ENCODE data around the gene TNC. TPM values are rescaled to one million over a fixed set of nuclear protein-coding genes. Genes with fewer than 3 reads are reported as not detected.
A peak's percentile ranks its signal among the peaks of the same experiment; 100 is the strongest.

Gene TNC
- total and polyA plus RNA-seq, 2 of the 4 experiments (the other 2 are of a cell fraction) = 192 to 253 TPM

DNA sequence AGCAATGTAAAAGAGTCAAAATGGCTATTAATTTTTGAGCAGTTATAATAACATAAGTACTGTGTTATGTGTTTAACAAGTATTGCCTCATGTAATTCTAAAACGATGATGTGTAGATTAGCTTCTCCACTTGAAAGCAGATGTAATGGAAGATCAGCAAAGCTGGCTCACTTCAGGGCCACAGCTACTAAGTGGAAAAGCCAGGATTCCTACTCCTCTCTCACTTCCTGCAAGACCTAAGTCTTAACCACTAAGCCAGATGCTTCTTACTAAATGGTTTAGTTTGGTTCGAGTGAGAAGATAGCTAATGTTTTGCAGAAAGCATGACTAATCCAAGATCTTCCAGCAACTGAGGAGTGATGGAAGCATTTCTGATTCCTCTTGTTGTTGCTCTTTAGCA is 15.7 kb upstream of the TNC start:
- no peaks in the 10 kb centered on the region for H4K20me1 ChIP-seq (ENCODE audit: insufficient read depth, low read length)
- DNase-seq = peak; percentile 97
- peak overlapping the region; percentile 78 for H2BK5ac ChIP-seq (ENCODE audit: low read depth, low read length, poor library complexity, severe bottlenecking)
- H2AFZ ChIP-seq (replicated peaks; ENCODE audit: low read length, poor library complexity) = no peak overlapping the region
- H2AK9ac ChIP-seq (replicated peaks; ENCODE audit: low read depth, low read length, poor library complexity) = no peak overlapping the region
- peak overlapping the region; percentile 94 for H2BK120ac ChIP-seq (ENCODE audit: low read depth, low read length)
- POLR2A ChIA-PET (ENCODE audit: unreplicated experiment) = interaction anchor here (0.9 to 2.2 kb wide), 2 partner anchors 15 to 69 kb away, joined by 4 to 8 read pairs; partner anchors contain the start of gene TNC
- no peak overlapping the region; the same call in 1 of the 2 replicates for H3K56ac ChIP-seq (ENCODE audit: extremely low read depth, insufficient read depth, low read length)
- peaks cover 18% of the 10 kb centered on the region for H3K4me1 ChIP-seq (ENCODE audit: control insufficient read depth, insufficient read depth, low read length)
- dilution Hi-C loops (cut with HindIII; ENCODE audit: low sequenced_read_pairs, unreplicated experiment) = no loop called here
- H4K91ac ChIP-seq (ENCODE audit: insufficient read depth, low read depth, low read length) = no peak overlapping the region
- no peak overlapping the region for H3K4me3 ChIP-seq (ENCODE audit: insufficient read depth, low read depth, low read length)
- H3K9ac ChIP-seq (ENCODE audit: low read depth, low read length) = no peak overlapping the region
- peak overlapping the region; percentile 84; the same call in 1 of the 2 replicates for H3K14ac ChIP-seq (replicated peaks; ENCODE audit: low read depth, low read length)
- no peaks in the 10 kb centered on the region for H3K9me3 ChIP-seq (ENCODE audit: control insufficient read depth, insufficient read depth, low read length)
- in situ Hi-C loops (cut with MboI; ENCODE audit: low sequenced_read_pairs) = no loop called here
- no peaks in the 10 kb centered on the region for H3K27me3 ChIP-seq (ENCODE audit: control insufficient read depth, insufficient read depth, low read length)
- H3K36me3 ChIP-seq (ENCODE audit: control insufficient read depth, insufficient read depth, low read length) = no peaks in the 10 kb centered on the region
- no peaks in the 10 kb centered on the region for H3K79me1 ChIP-seq (ENCODE audit: low read depth in 1 of 2, low read length in 2 of 2)
- ATAC-seq (ENCODE audit: low read depth) = peak; percentile 77
- H3K27ac ChIP-seq (ENCODE audit: insufficient read depth, low read length) = peak overlapping the region; percentile 72; the same call in 1 of the 2 replicates
- H3K9me1 ChIP-seq (ENCODE audit: insufficient read depth, low read length) = peaks cover 18% of the 10 kb centered on the region
- no peak overlapping the region for H3K4me2 ChIP-seq (ENCODE audit: low read depth, low read length)
- WGBS, 2 experiments (ENCODE audit: extremely low coverage in 2 of 2, insufficient read length in 1 of 2) = no CpG with 5 or more reads among the region's 2 CpGs
- no peak overlapping the region; the same call in 1 of the 2 replicates for H4K5ac ChIP-seq (ENCODE audit: low read depth, low read length)
- peak overlapping the region; percentile 69; the same call in 1 of the 3 replicates for H2BK15ac ChIP-seq (ENCODE audit: low read depth, low read length)
- TF ChIP-seq, protein P1, sequence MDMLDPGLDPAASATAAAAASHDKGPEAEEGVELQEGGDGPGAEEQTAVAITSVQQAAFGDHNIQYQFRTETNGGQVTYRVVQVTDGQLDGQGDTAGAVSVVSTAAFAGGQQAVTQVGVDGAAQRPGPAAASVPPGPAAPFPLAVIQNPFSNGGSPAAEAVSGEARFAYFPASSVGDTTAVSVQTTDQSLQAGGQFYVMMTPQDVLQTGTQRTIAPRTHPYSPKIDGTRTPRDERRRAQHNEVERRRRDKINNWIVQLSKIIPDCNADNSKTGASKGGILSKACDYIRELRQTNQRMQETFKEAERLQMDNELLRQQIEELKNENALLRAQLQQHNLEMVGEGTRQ (IDR thresholded peaks at IDR 0.05; ENCODE audit: low read depth, low read length) = no peak
- TF ChIP-seq MAZ (IDR thresholded peaks at IDR 0.05; ENCODE audit: borderline replicate concordance, low read depth, low read length) (no peak), NFE2L2 (IDR thresholded peaks at IDR 0.05; ENCODE audit: low read depth, low read length) (no peak), POLR2A (IDR thresholded peaks at IDR 0.05; ENCODE audit: low read depth, low read length) (0 out of 2 replicates have a peak, but pooled peaks have one; percentile 39), BHLHE40 (IDR thresholded peaks at IDR 0.05; ENCODE audit: low read depth, low read length) (no peak), CEBPB (IDR thresholded peaks at IDR 0.05; ENCODE audit: low read depth, low read length) (peak; percentile 72)
- TF ChIP-seq, protein P2, sequence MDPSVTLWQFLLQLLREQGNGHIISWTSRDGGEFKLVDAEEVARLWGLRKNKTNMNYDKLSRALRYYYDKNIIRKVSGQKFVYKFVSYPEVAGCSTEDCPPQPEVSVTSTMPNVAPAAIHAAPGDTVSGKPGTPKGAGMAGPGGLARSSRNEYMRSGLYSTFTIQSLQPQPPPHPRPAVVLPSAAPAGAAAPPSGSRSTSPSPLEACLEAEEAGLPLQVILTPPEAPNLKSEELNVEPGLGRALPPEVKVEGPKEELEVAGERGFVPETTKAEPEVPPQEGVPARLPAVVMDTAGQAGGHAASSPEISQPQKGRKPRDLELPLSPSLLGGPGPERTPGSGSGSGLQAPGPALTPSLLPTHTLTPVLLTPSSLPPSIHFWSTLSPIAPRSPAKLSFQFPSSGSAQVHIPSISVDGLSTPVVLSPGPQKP (IDR thresholded peaks at IDR 0.05; ENCODE audit: borderline replicate concordance, low read depth, low read length) = no peak
- H4K8ac ChIP-seq (ENCODE audit: low read depth in 2 of 2, low read length in 2 of 2) = 0 out of 4 replicates have a peak overlapping the region, but pooled peaks of 1 of the 2 experiments have one; percentile 6
- BruUV-seq (replicated peaks) = no TSS peak
- H3K23ac ChIP-seq (ENCODE audit: low read depth, low read length) = no peak overlapping the region
- intact Hi-C loops (cut with micrococcal nuclease) = loop anchor here (1.0 kb wide), 2 partner anchors 10 to 15 kb away; partner anchors contain the start of gene TNC
- CTCF ChIA-PET = interaction anchor here (0.6 kb wide), 1 partner anchor 320 kb away, joined by 3 read pairs; no protein-coding TSS in a partner anchor
- H2BK20ac ChIP-seq (ENCODE audit: low read depth, low read length) = peak overlapping the region; percentile 94
- H3K4ac ChIP-seq (ENCODE audit: low read depth, low read length) = peak overlapping the region; percentile 92; the same call in 1 of the 2 replicates
- peak overlapping the region; percentile 81; the same call in 1 of the 2 replicates for H3K18ac ChIP-seq (ENCODE audit: low read depth, low read length)
- no peak overlapping the region for H2AK5ac ChIP-seq (ENCODE audit: low read depth, low read length)

Data from IMR-90 (cell line).